CD14-positive monocyte (primary cell): ENCODE results near the gene CDC73. TPM values are rescaled to one million over a fixed set of nuclear protein-coding genes. Genes with fewer than 3 reads are reported as not detected.

Experiments used
- DNase-seq, 3 donors: peaks; one replicate each; pipeline ENCODE4 v3.0.0-alpha.2; 2011 to 2022
- H2AFZ ChIP-seq: 2 replicates; pipeline ENCODE4 v1.6.0; 2012; ENCODE audit warnings: mild to moderate bottlenecking, low read depth, low read length, inconsistent platforms; ENCODE audit not compliant: insufficient read depth, poor library complexity, severe bottlenecking
- H3K27ac ChIP-seq, 2 donors: 1 replicate in 1 of 2; 2 replicates in 1 of 2; pipeline ENCODE4 v1.5.1; 2012 to 2013; ENCODE audit warnings: low read length in 2 of 2, control low read depth in 1 of 2, inconsistent platforms in 1 of 2, low read depth in 1 of 2, mild to moderate bottlenecking in 1 of 2
- H3K27me3 ChIP-seq, 2 donors: one replicate each; pipeline versions ENCODE4 v1.6.0 to v1.6.1; 2011 to 2013; ENCODE audit warnings: low read length in 2 of 2; ENCODE audit not compliant: control insufficient read depth in 2 of 2, insufficient read depth in 2 of 2
- H3K36me3 ChIP-seq, 2 donors: replicated peaks in 1 of 2; 1 replicate in 1 of 2; 2 replicates in 1 of 2; pipeline versions ENCODE4 v1.5.1 to v1.6.1; 2012 to 2013; ENCODE audit warnings: low read length in 2 of 2, control low read depth in 1 of 2, inconsistent platforms in 1 of 2, mild to moderate bottlenecking in 1 of 2; ENCODE audit not compliant: insufficient read depth in 2 of 2, control insufficient read depth in 1 of 2
- H3K4me1 ChIP-seq, 2 donors: 1 replicate in 1 of 2; 2 replicates in 1 of 2; pipeline versions ENCODE4 v1.5.1 to v1.6.1; 2012 to 2013; ENCODE audit warnings: low read length in 2 of 2, control low read depth in 1 of 2, inconsistent platforms in 1 of 2, mild to moderate bottlenecking in 1 of 2, moderate library complexity in 1 of 2; ENCODE audit not compliant: insufficient read depth in 2 of 2, control insufficient read depth in 1 of 2
- H3K4me2 ChIP-seq: replicated peaks from 2 replicates; pipeline ENCODE3; 2012; ENCODE audit warnings: low read length, moderate library complexity, mild to moderate bottlenecking; ENCODE audit not compliant: poor library complexity, severe bottlenecking; ENCODE audit errors: extremely low read depth
- H3K4me3 ChIP-seq, 3 experiments: fragments of 200-600 bp in 1 of 3; sonication (generic) in 1 of 3; replicated peaks in 1 of 3; 1 replicate in 2 of 3; 2 replicates in 1 of 3; pipeline ENCODE4 v1.5.1; 2011 to 2013; ENCODE audit warnings: low read length in 3 of 3, mild to moderate bottlenecking in 3 of 3, control low read depth in 2 of 3, low read depth in 2 of 3, inconsistent platforms in 1 of 3, moderate library complexity in 1 of 3
- H3K79me2 ChIP-seq: 2 replicates; pipeline ENCODE4 v1.6.0; 2012; ENCODE audit warnings: mild to moderate bottlenecking, control low read depth, inconsistent platforms, low read length, moderate library complexity; ENCODE audit not compliant: insufficient read depth
- H3K9ac ChIP-seq: 2 replicates; pipeline ENCODE4 v1.6.0; 2017; ENCODE audit warnings: low read length, mild to moderate bottlenecking; ENCODE audit not compliant: insufficient read depth, poor library complexity, severe bottlenecking
- H3K9me3 ChIP-seq, 2 donors: replicated peaks in 1 of 2; 1 replicate in 1 of 2; 2 replicates in 1 of 2; pipeline versions ENCODE4 v1.5.1 to v1.6.1; 2012 to 2013; ENCODE audit warnings: low read length in 2 of 2, control low read depth in 1 of 2; ENCODE audit not compliant: control insufficient read depth in 1 of 2, insufficient read depth in 1 of 2
- H4K20me1 ChIP-seq: 2 replicates; pipeline ENCODE4 v1.6.0; 2012; ENCODE audit warnings: mild to moderate bottlenecking, low read length, control low read depth, moderate library complexity; ENCODE audit not compliant: insufficient read depth
- H3K27ac Mint-ChIP-seq, 7 donors: one replicate each; pipeline ENCODE4 v1.8.0; 2020; ENCODE audit warnings: mild to moderate bottlenecking in 7 of 7, mixed read lengths in 7 of 7, moderate library complexity in 6 of 7, inconsistent platforms in 2 of 7
- H3K27me3 Mint-ChIP-seq, 3 donors: one replicate each; pipeline ENCODE4 v1.8.0; 2021 to 2022; ENCODE audit warnings: low read depth in 3 of 3, mild to moderate bottlenecking in 3 of 3, mixed read lengths in 3 of 3, moderate library complexity in 3 of 3, inconsistent platforms in 1 of 3
- H3K36me3 Mint-ChIP-seq, 2 donors: one replicate each; pipeline ENCODE4 v1.8.0; 2020; ENCODE audit warnings: mixed read lengths in 2 of 2, inconsistent platforms in 1 of 2, mild to moderate bottlenecking in 1 of 2
- H3K4me1 Mint-ChIP-seq: one replicate; pipeline ENCODE4 v1.8.0; 2020; ENCODE audit warnings: mild to moderate bottlenecking, mixed read lengths
- H3K4me3 Mint-ChIP-seq, 2 donors: one replicate each; pipeline ENCODE4 v1.8.0; 2020; ENCODE audit warnings: mild to moderate bottlenecking in 2 of 2, mixed read lengths in 2 of 2, moderate library complexity in 1 of 2
- H3K9me3 Mint-ChIP-seq, 7 donors: one replicate each; pipeline ENCODE4 v1.8.0; 2020 to 2022; ENCODE audit warnings: mixed read lengths in 7 of 7, mild to moderate bottlenecking in 6 of 7, moderate library complexity in 6 of 7, inconsistent platforms in 2 of 7
- WGBS: methylation state at CpG from one replicate; pipeline ENCODE4 v1.1.5; 2013; ENCODE audit warnings: missing lambda C conversion rate; ENCODE audit not compliant: insufficient coverage; 5-methylcytosine and 5-hydroxymethylcytosine counted together
- intact Hi-C, 2 donors: fragments of 100-400 bp; cut with micrococcal nuclease; formaldehyde crosslinking; loops; one replicate each; pipeline versions ENCODE4 v1.15.0 to v1.15.1; 2023
- polyA plus RNA-seq, 3 donors: library from polyadenylated mRNA; depleted of rRNA in 1 of 3; unstranded in 2 of 3; stranded (reverse) in 1 of 3; fragments of 300-500 nt in 2 of 3; fragments of >200 nt in 1 of 3; fragmentation: Illumina TruSeq in 2 of 3; gene quantifications; 1 replicate in 2 of 3; 2 replicates in 1 of 3; pipeline ENCODE4 v1.2.3, GENCODE V29; 2012 to 2021
- TF ChIP-seq, protein P1 (sequence below): fragments of 200-600 bp; IDR thresholded peaks from one replicate; pipeline ENCODE4 v1.8.0; 2022; ENCODE audit warnings: antibody characterized with exemption, mild to moderate bottlenecking

CDC73 gene
- polyA plus RNA-seq, 3 donors, result 14.2 to 60.3 (median 57.2) TPM

DNA sequence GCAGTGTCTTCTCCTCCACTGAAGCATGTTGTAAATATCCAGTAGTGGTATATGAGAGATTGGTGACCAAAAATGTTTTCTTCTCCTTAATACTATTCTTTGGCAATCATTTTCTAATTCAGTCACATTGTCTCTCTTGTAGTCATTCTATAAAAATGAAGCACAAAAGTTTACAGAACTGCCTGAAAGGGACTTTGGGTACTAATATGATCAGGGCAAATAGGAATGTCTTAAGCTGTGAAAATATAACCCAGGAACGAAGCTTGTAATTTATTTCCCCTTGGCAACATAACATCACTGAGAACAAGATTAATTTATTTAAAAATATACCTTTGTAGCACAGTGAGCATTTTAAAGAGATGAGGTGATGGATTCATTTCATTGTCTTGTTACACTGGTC, 59.7 kb downstream of the CDC73 start:
- H3K4me1 ChIP-seq, result peaks cover 2 to 3% of the 10 kb centered on the region in 2 donors
- intact Hi-C loops, result loop anchor here in 1 of 2 donors (10.0 kb wide), 1 partner anchor 1113 kb away; no protein-coding TSS in a partner anchor
- H3K27ac ChIP-seq, result no peak overlapping the region
- no peaks in the 10 kb centered on the region for H3K27me3 ChIP-seq
- H3K79me2 ChIP-seq, result peaks cover 11% of the 10 kb centered on the region
- H3K4me1 Mint-ChIP-seq, result peaks cover 7% of the 10 kb centered on the region
- DNase-seq, result no peak
- no peak overlapping the region for H2AFZ ChIP-seq
- H3K9me3 Mint-ChIP-seq, result no peaks in the 10 kb centered on the region
- H3K4me3 ChIP-seq, result no peak overlapping the region
- no CpG with 5 or more reads among the region's 1 CpG for WGBS
- peaks cover 0 to 4% of the 10 kb centered on the region in 2 donors for H3K36me3 ChIP-seq
- H3K27ac Mint-ChIP-seq, result peak overlapping the region in 1 of 7 donors; percentile 37
- H4K20me1 ChIP-seq, result peaks cover 51% of the 10 kb centered on the region
- no peak overlapping the region for H3K9ac ChIP-seq
- no peak overlapping the region for H3K4me2 ChIP-seq
- H3K4me3 Mint-ChIP-seq, result no peak overlapping the region
- TF ChIP-seq, protein P1, sequence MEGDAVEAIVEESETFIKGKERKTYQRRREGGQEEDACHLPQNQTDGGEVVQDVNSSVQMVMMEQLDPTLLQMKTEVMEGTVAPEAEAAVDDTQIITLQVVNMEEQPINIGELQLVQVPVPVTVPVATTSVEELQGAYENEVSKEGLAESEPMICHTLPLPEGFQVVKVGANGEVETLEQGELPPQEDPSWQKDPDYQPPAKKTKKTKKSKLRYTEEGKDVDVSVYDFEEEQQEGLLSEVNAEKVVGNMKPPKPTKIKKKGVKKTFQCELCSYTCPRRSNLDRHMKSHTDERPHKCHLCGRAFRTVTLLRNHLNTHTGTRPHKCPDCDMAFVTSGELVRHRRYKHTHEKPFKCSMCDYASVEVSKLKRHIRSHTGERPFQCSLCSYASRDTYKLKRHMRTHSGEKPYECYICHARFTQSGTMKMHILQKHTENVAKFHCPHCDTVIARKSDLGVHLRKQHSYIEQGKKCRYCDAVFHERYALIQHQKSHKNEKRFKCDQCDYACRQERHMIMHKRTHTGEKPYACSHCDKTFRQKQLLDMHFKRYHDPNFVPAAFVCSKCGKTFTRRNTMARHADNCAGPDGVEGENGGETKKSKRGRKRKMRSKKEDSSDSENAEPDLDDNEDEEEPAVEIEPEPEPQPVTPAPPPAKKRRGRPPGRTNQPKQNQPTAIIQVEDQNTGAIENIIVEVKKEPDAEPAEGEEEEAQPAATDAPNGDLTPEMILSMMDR, result no peak
- H3K9me3 ChIP-seq, result no peaks in the 10 kb centered on the region
- H3K27me3 Mint-ChIP-seq, result no peaks in the 10 kb centered on the region
- H3K36me3 Mint-ChIP-seq, result peaks cover 3 to 4% of the 10 kb centered on the region in 2 donors

- Histone ChIP-seq H2AFZ (no peak overlapping the region), H3K4me3 (no peak overlapping the region), H3K9ac (no peak overlapping the region), H3K36me3 (no peaks in the 10 kb centered on the region), H3K4me2 (no peak overlapping the region), H3K4me1 (peaks cover 2 to 5% of the 10 kb centered on the region in 2 donors), H4K20me1 (peaks cover 52% of the 10 kb centered on the region), H3K27me3 (no peaks in the 10 kb centered on the region), H3K27ac (no peak overlapping the region), H3K9me3 (no peaks in the 10 kb centered on the region), H3K79me2 (peaks cover 13% of the 10 kb centered on the region)
- intact Hi-C loops, result loop anchor here in 1 of 2 donors (10.0 kb wide), 1 partner anchor 1113 kb away; no protein-coding TSS in a partner anchor
- Mint-ChIP-seq H3K36me3 (peaks cover 1 to 3% of the 10 kb centered on the region in 2 donors), H3K27me3 (no peaks in the 10 kb centered on the region), H3K9me3 (no peaks in the 10 kb centered on the region), H3K27ac (no peak overlapping the region), H3K4me3 (no peak overlapping the region), H3K4me1 (peaks cover 12% of the 10 kb centered on the region)
- no peak for DNase-seq
- TF ChIP-seq, protein P1, result no peak
- 83% methylated on average over 2 of the region's 2 CpGs for WGBS
Observed at GRCh38 chr1:193181985-193182384, 60.2 kb downstream of the CDC73 start.
